ENCODE measurements around the gene CD151. TPM values are rescaled to one million over a fixed set of nuclear protein-coding genes. Genes with fewer than 3 reads are reported as not detected.

The CD151 gene
- total RNA-seq, 1 experiment from 2014 or later, result 190 TPM

DNA sequence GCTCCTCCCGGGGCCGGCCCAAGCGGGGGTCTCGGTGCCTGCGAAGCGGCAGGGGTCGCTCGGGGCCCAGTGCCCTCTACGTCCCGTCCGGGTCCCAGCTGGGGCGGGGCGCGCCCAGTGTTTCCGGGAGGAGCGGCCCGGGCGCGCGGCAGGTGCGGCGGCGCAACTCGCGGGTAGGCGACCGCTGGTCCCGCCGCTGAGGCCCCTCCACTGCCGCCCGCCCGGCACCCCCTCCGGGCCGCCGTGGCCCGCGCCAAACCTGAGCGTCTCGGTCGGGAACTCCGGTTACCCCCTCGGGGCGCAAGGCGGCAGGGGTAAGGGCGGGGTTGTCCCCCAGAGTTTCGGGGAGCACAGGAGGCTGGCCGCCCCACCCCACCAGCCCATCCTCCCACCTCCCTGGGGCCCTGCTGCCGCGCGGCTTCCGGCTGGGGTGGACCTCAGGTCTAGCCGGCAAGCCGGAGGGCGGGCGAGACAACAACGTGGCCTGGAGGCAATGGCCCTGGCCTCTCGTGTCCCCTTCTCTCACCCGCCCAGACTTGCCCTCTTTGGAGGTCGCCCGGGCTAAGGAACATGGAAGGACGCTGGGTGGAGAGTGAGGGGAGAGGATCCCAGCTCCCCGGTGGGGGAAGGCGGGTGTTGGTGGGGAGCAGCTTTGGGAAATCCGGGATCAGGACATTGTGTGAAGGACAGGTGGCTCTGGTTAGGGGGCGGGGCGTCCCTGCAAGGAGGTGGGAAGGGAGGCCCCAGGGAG lies 5.4 kb upstream of the CD151 start:
- H3K4me3 ChIP-seq (ENCODE audit: insufficient read depth, low read depth, low read length), result peak overlapping the region; percentile 52
- DNase-seq, result peak; percentile 89
- H3K27me3 ChIP-seq (ENCODE audit: control insufficient read depth, insufficient read depth, low read length), result peaks cover 51% of the 10 kb centered on the region
- H3K36me3 ChIP-seq (replicated peaks; ENCODE audit: control insufficient read depth, insufficient read depth, low read length), result no peaks in the 10 kb centered on the region

DNA sequence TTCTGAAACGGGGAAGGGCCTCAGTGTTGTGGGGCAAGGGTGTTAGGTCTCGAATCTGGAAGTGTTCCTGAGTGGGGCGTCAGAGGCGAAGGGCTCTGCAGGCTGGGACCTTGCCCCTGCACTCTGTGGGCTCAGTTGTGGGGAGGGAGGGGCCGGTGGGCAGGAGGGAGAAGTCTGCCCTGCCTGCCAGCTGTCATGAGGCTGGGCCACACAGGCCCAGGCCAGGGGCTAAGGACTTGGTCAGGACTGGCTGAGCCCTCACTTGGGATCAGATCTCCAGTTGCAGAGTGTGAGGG lies 4.9 kb upstream of the CD151 start, which contains the start of gene CRACR2B:
Gene CRACR2B (plus strand): TSS at position 23 of the 296 bp plus-strand sequence. CDS start 689 bp downstream, outside the sequence.
- peaks cover 53% of the 10 kb centered on the region for H3K27me3 ChIP-seq (ENCODE audit: control insufficient read depth, insufficient read depth, low read length)
- H3K36me3 ChIP-seq (replicated peaks; ENCODE audit: control insufficient read depth, insufficient read depth, low read length), result no peaks in the 10 kb centered on the region
- H3K4me3 ChIP-seq (ENCODE audit: insufficient read depth, low read depth, low read length), result peak within 1 kb of the TSS; percentile 52
- DNase-seq, result no peak

DNA sequence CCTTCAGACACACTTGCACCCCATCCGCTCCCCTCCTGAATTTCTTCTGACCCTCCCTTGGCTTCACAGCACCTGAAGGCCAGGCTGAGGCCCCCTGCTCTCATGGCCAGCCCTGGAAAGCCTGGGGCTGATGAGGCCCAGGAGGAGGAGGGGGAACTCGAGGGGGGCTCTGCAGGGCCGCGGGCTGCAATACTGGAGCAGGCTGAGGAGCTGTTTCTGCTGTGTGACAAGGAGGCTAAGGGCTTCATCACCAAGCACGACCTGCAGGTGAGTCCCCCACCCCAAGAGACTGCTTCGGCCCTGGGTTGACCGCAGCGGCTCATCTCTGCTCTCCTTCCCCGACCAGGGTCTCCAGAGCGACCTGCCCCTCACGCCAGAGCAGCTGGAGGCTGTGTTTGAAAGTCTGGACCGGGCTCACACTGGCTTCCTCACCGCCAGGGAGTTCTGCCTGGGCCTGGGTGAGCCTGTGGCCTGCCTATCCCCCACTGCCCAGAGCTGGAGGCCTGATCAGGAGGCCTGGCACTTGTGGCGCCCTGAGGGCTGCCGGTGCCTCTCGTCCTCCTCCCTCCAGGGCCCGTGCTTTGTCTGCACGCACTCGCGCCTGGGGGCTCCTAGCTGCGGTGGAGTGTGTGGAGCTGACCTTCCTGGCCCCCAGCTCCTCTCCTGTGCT lies 4.1 kb upstream of the CD151 start:
- Histone ChIP-seq H3K4me3 (ENCODE audit: insufficient read depth, low read depth, low read length) (no peak overlapping the region), H3K36me3 (replicated peaks; ENCODE audit: control insufficient read depth, insufficient read depth, low read length) (no peaks in the 10 kb centered on the region), H3K27me3 (ENCODE audit: control insufficient read depth, insufficient read depth, low read length) (peaks cover 53% of the 10 kb centered on the region)
- DNase-seq, result no peak

DNA sequence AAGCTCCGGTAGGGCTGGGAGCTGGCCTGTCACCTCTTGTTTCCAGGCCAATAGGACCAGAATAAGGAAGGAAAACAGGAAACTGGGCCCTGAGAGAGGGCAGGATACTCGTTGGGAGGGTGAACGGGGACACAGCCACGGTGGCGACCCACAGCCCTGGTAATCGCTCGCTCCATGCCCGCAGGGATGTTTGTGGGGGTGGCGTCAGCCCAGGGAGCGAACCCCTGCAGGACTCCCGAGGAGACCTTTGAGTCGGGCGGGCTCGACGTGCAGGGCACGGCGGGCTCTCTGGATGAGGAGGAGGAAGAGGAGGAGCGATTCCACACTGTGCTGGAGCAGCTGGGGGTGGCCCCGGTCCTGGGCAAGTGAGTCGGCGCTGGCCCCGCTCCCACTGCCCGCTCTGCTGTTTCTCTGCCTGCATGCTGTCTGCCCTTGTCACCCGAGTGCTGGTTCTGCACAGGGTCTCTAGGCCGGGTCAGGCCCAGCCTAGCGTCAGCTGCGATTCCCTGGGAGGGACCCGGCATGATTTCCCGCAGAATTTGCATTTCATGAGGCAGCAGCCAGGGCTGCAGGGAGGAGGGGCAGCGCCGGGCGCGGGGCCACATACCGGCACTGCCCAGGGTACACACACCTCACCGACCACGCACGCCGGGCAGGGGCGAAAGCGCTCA lies 3.4 kb upstream of the CD151 start:
- H3K36me3 ChIP-seq (replicated peaks; ENCODE audit: control insufficient read depth, insufficient read depth, low read length), result no peaks in the 10 kb centered on the region
- H3K4me3 ChIP-seq (ENCODE audit: insufficient read depth, low read depth, low read length), result peak overlapping the region; percentile 49
- peaks cover 53% of the 10 kb centered on the region for H3K27me3 ChIP-seq (ENCODE audit: control insufficient read depth, insufficient read depth, low read length)
- DNase-seq, result peak; percentile 83

DNA sequence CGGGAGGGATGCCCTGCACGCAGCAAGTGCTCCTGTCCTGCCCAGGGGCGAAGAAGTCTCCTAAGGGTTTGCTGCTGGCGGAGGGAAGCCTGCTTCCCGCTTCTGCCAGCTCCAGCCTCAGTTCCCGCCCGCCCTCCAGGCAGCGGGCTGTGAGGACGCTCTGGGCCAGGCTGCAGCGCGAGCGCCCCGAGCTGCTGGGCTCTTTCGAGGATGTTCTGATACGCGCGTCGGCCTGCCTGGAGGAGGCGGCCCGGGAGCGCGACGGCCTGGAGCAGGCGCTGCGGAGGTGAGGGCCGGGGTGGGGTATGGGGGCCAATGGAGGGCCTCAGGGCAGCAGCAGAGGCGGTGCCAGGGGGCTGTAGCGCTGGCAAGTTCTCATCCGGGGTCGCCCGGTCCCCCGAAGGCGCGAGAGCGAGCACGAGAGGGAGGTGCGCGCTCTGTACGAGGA lies 2.9 kb upstream of the CD151 start:
- peaks cover 53% of the 10 kb centered on the region for H3K27me3 ChIP-seq (ENCODE audit: control insufficient read depth, insufficient read depth, low read length)
- no peaks in the 10 kb centered on the region for H3K36me3 ChIP-seq (replicated peaks; ENCODE audit: control insufficient read depth, insufficient read depth, low read length)
- DNase-seq, result no peak

DNA sequence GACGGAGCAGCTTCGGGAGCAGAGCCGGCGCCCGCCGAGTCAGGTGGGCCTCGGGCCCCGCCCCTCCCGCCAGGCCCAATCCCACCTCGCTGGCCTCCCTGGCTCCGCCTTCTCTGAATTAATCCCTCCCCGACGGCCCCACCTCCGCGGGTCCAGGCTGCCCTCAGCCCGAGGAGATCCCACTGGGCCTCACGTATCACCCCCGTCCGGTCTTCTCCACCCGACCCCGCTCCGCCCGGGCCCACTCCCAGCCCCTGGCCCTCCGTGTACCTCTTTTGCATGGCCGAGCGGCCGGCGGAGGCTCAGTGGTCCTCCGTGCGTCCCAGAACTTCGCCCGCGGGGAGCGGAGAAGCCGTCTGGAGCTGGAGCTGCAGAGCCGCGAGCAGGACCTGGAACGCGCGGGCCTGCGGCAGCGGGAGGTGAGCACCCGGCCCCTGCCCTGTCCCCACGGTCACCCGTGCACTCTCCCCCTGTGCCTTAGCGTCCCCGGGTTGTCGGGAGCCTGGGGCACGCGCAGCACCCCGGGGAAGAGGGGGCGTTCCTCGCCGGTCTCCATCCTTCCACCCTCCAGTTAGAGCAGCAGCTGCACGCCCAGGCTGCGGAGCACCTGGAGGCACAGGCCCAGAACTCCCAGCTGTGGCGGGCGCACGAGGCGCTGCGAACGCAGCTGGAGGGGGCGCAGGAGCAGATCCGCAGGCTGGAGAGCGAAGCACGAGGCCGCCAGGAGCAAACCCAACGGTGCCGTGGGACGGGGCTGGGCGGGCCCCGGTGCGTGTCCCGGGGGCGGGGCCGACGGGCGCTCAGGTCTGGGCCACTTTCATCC lies 2.2 kb upstream of the CD151 start:
- peaks cover 53% of the 10 kb centered on the region for H3K27me3 ChIP-seq (ENCODE audit: control insufficient read depth, insufficient read depth, low read length)
- no peaks in the 10 kb centered on the region for H3K36me3 ChIP-seq (replicated peaks; ENCODE audit: control insufficient read depth, insufficient read depth, low read length)
- DNase-seq, result peak; percentile 99
- H3K4me3 ChIP-seq (ENCODE audit: insufficient read depth, low read depth, low read length), result peak overlapping the region; percentile 62

More for the DNA sequence above, 2.9 kb upstream of the CD151 start:
- H3K4me3 ChIP-seq (ENCODE audit: insufficient read depth, low read depth, low read length), result peak overlapping the region; percentile 49

DNA sequence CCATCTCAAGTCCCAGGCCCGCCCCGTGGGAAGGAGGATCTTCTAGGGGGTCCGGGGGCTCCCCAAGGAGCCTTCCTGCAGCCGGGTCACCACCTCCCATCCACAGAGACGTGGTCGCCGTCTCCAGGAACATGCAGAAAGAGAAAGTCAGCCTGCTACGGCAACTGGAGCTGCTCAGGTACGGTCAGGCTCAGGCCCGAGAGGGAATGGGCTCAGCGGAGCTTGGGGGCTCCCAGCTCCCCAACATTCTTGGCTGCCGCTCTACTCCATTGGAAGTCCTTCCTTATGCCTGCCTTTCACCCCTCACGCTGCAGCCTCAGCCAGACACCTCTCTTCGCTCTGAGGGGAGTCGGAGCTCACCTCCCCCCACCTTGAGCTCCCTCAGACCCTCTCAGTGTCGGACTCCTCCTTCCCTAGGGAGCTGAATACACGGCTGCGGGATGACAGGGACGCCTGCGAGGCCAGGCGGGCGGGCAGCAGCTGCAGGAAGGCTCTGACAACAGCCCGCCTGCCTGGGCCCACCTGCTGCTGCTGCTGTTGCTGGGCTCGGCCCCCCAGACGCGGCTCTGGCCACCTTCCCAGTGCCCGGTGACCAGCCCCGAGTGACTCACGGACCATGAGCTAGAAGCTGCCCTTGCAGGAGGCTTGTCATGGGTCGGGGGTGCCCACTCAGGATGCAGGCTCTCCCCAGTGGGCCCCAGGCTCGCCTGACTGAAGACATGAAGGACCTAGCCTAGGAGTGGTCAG lies 1.5 kb upstream of the CD151 start:
- H3K27me3 ChIP-seq (ENCODE audit: control insufficient read depth, insufficient read depth, low read length), result peaks cover 51% of the 10 kb centered on the region
- H3K36me3 ChIP-seq (replicated peaks; ENCODE audit: control insufficient read depth, insufficient read depth, low read length), result no peaks in the 10 kb centered on the region
- peak overlapping the region; percentile 62 for H3K4me3 ChIP-seq (ENCODE audit: insufficient read depth, low read depth, low read length)
- no peak for DNase-seq

DNA sequence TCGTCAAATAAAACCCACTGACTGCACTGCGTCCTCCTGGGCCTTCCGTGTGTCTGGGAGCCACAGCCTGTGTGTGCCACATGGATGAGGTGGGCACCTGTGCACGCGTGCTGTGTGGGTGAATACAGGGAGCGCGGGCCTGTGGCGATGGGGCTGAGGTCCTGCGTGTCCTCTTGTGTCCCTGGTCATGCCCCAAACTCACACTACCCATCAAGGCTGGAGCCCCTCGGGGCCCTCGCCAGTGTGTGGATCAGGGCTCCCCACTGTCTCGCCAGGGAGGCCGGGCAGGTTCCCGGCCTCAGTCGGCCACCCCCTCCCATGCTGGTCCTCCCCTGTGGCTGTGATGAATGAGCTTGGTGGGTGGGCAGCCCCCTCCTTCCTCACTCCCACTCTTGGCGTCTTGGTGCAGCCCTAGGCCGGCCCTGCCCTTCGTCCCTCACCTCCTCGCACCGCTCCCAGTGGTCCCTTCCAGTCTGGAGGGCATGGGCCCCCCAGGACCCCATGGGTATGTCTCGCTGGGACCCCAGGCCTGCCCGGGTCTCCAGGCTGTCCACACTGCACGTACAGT lies 707 bp upstream of the CD151 start:
- Histone ChIP-seq H3K27me3 (ENCODE audit: control insufficient read depth, insufficient read depth, low read length) (peaks cover 44% of the 10 kb centered on the region), H3K4me3 (ENCODE audit: insufficient read depth, low read depth, low read length) (peak overlapping the region; percentile 54), H3K36me3 (replicated peaks; ENCODE audit: control insufficient read depth, insufficient read depth, low read length) (peaks cover 1% of the 10 kb centered on the region; the same call in 1 of the 2 replicates)
- DNase-seq, result no peak

DNA sequence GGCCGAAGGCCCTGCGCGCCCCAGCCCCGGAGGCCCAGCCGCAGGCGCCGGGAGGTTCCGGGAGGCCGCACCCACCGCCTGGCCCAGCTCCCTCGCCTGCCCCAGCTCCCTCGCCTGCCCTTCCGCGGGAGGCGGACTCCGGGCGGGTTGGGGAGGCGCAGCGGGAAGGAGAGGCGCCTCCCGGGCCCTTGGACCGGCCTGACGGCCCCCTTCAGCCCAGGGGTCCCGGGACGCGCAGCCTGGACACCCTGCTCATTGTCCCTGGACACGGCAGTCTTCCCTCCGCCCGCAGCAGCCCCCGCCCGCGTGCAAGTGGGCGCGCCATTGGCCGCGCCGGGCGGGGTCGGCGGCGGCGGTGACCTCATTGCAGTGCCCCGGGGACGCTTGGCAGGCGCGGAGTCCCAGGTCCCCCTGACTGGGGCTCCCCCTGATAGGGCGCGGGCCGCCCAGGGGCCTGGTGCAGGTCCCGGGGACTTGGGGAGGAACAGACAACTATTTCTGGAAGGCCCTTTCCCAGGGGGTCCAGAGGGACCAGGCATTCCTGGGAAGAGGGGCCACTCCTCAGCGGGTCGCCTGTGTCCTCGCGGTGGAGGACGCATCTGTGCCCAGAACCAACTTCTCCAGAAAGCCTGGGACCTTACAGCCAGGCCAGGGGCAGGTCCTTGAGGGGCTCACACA lies 501 bp downstream of the CD151 start:
- peaks cover 3% of the 10 kb centered on the region for H3K36me3 ChIP-seq (replicated peaks; ENCODE audit: control insufficient read depth, insufficient read depth, low read length)
- H3K27me3 ChIP-seq (ENCODE audit: control insufficient read depth, insufficient read depth, low read length), result peaks cover 38% of the 10 kb centered on the region
- peak; percentile 85 for DNase-seq
- peak overlapping the region; percentile 74 for H3K4me3 ChIP-seq (ENCODE audit: insufficient read depth, low read depth, low read length)

DNA sequence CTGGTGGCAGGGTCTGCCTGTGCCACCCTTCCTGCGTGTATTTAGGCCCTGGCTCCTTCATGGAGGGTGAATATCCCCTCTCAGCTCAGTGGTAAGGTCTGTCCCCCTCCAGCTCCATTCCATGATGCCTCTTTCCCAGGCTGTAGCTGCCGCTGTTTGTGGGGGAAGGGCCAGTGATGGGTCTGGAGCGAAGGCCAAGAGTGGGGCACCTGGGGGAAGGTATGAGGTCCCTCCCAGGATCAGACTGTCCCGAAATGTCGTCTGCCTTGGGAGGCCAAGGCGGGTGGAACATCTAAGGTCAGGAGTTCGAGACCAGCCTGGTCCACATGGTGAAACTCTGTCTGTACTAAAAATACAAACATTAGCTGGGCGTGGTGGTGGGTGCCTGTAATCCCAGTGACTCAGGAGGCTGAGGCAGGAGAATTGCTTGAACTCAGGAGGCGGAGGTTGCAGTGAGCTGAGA lies 1.1 kb downstream of the CD151 start:
- no peak for DNase-seq

DNA sequence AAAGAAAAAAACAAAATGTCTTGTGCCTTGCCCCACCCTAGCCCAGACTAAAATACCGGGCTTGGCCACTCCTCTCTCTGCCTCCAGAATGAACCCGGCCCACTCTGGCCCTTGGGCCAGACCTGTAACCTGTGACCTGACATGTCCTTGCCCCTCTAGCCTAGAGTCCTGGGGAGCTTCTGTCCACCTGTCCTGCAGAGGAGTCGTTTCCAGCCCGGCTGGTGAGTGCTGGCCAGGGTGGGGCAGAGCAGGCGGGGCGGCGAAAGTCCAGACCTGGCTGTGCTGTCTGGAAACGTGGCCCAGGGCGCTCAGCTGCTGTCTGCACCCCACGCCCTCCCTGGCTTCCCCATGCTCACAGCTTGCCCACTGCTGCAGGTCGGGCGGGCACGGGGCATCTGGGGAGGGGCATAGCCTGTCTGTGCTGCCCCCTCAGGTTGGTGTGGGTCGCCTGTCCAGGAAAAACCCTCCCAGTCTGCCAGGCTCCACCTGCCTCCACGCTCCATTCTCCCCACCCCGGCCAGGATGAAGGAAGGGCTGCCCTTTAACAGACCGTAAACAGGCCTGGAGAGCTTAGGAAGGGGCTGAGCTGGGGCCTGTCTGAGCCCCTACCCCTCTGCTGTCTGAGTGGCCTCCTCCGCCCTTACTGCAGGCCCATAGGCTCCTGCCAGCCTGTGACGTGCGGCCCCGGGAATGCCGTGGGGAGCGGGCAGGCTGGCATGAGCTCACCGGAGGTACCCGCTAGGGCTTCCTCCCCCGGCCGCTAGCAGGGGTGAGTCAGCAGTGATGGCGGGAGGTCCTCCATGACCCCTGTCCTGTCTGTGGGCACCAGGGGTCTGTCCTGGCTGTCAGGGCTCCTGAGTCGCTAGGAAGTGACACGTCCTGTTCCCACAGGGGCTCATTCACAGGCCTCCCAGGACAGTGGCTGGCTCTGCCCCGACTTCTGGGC lies 1.9 kb downstream of the CD151 start:
- H3K4me3 ChIP-seq (ENCODE audit: insufficient read depth, low read depth, low read length), result no peak overlapping the region
- H3K27me3 ChIP-seq (ENCODE audit: control insufficient read depth, insufficient read depth, low read length), result peaks cover 25% of the 10 kb centered on the region
- DNase-seq, result no peak
- H3K36me3 ChIP-seq (replicated peaks; ENCODE audit: control insufficient read depth, insufficient read depth, low read length), result peaks cover 8% of the 10 kb centered on the region

More for the DNA sequence above, 1.1 kb downstream of the CD151 start:
- Histone ChIP-seq H3K4me3 (ENCODE audit: insufficient read depth, low read depth, low read length) (peak overlapping the region; percentile 74), H3K36me3 (replicated peaks; ENCODE audit: control insufficient read depth, insufficient read depth, low read length) (peaks cover 4% of the 10 kb centered on the region), H3K27me3 (ENCODE audit: control insufficient read depth, insufficient read depth, low read length) (peaks cover 32% of the 10 kb centered on the region)

DNA sequence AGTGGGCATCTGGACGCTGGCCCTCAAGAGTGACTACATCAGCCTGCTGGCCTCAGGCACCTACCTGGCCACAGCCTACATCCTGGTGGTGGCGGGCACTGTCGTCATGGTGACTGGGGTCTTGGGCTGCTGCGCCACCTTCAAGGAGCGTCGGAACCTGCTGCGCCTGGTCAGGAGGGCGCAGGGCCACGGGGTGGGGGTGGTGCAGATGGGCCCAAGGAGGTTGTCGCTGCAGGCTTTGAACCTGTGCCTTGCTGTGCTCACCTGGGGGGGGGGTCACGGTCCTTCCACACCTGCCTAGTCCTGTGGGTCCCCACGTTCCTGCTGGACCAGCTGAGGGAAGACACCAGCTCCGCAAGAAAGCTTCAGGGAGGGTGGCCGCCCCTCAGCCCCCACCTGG lies 3.5 kb downstream of the CD151 start:
- DNase-seq, result no peak
- peaks cover 16% of the 10 kb centered on the region for H3K36me3 ChIP-seq (replicated peaks; ENCODE audit: control insufficient read depth, insufficient read depth, low read length)
- no peak overlapping the region for H3K4me3 ChIP-seq (ENCODE audit: insufficient read depth, low read depth, low read length)
- peaks cover 12% of the 10 kb centered on the region for H3K27me3 ChIP-seq (ENCODE audit: control insufficient read depth, insufficient read depth, low read length)
